OCI-LY1 (cell line): ENCODE measurements around the gene FAM240A.

Experiments used
- H2AFZ ChIP-seq: fragments of 200-600 bp; sonication (generic), shearing (Covaris generic); 2 replicates; pipeline ENCODE4 v1.6.0; 2014; ENCODE audit warnings: antibody characterized with exemption, mild to moderate bottlenecking, low read length
- H3F3A ChIP-seq: fragments of 200-600 bp; sonication (generic), shearing (Covaris generic); 2 replicates; pipeline ENCODE4 v1.6.0; 2014; ENCODE audit warnings: mild to moderate bottlenecking, antibody characterized with exemption, low read length, moderate library complexity; ENCODE audit not compliant: insufficient read depth
- H3K27ac ChIP-seq: fragments of 200-600 bp; sonication (generic); 2 replicates; pipeline ENCODE4 v1.5.1; 2014; ENCODE audit warnings: low read length, mixed run types, mild to moderate bottlenecking, low read depth; ENCODE audit not compliant: poor library complexity, severe bottlenecking
- H3K27me3 ChIP-seq: fragments of 200-600 bp; sonication (generic); 2 replicates; pipeline ENCODE4 v1.6.0; 2014; ENCODE audit warnings: antibody characterized with exemption, mild to moderate bottlenecking, low read length, moderate library complexity; ENCODE audit not compliant: insufficient read depth
- H3K36me3 ChIP-seq: fragments of 200-600 bp; sonication (generic); 2 replicates; pipeline ENCODE4 v1.6.1; 2014; ENCODE audit warnings: mild to moderate bottlenecking, antibody characterized with exemption, low read length, moderate library complexity, mixed read lengths; ENCODE audit not compliant: insufficient read depth
- H3K4me1 ChIP-seq: fragments of 200-600 bp; sonication (generic); 2 replicates; pipeline ENCODE4 v1.5.1; 2014; ENCODE audit warnings: mild to moderate bottlenecking, low read length, moderate library complexity; ENCODE audit not compliant: insufficient read depth, severe bottlenecking
- H3K4me2 ChIP-seq: fragments of 200-600 bp; sonication (generic), shearing (Covaris generic); 2 replicates; pipeline ENCODE4 v1.6.1; 2014; ENCODE audit warnings: low read length
- H3K4me3 ChIP-seq: fragments of 200-600 bp; sonication (generic); 2 replicates; pipeline ENCODE4 v1.5.1; 2014; ENCODE audit warnings: low read length, low read depth, mild to moderate bottlenecking, mixed read lengths; ENCODE audit not compliant: poor library complexity, severe bottlenecking
- H3K79me2 ChIP-seq: fragments of 200-600 bp; shearing (Covaris generic); 2 replicates; pipeline ENCODE4 v1.6.1; 2016; ENCODE audit warnings: mixed run types, low read length, mixed read lengths; ENCODE audit not compliant: insufficient read depth
- H3K9ac ChIP-seq: fragments of 200-600 bp; sonication (generic), shearing (Covaris generic); 2 replicates; pipeline ENCODE4 v1.6.1; 2014; ENCODE audit warnings: mild to moderate bottlenecking, low read length, mixed read lengths
- H3K9me2 ChIP-seq: fragments of 200-600 bp; sonication (generic), shearing (Covaris generic); 2 replicates; pipeline ENCODE4 v1.6.1; 2014; ENCODE audit warnings: low read depth, mild to moderate bottlenecking, low read length, mixed read lengths
- H3K9me3 ChIP-seq: fragments of 200-600 bp; shearing (Covaris generic); 2 replicates; pipeline ENCODE4 v1.6.1; 2014; ENCODE audit warnings: low read length, mixed read lengths
- H4K20me1 ChIP-seq: fragments of 200-600 bp; sonication (generic), shearing (Covaris generic); 2 replicates; pipeline ENCODE4 v1.6.0; 2016; ENCODE audit warnings: mild to moderate bottlenecking, low read length; ENCODE audit not compliant: insufficient read depth
- EZH2 ChIP-seq: fragments of 200-600 bp; sonication (generic), shearing (Covaris generic); IDR thresholded peaks from 2 replicates; pipeline ENCODE4 v1.8.0; 2017; ENCODE audit warnings: borderline replicate concordance, mixed run types, mild to moderate bottlenecking, antibody characterized with exemption, low read length, moderate library complexity, mixed read lengths
- TF ChIP-seq, protein P1 (sequence below): fragments of 200-600 bp; sonication (generic), shearing (Covaris generic); IDR thresholded peaks from 2 replicates; pipeline ENCODE4 v1.5.1; 2017; ENCODE audit warnings: mild to moderate bottlenecking, antibody characterized with exemption, low read length, moderate library complexity, mixed read lengths

Gene FAM240A

DNA sequence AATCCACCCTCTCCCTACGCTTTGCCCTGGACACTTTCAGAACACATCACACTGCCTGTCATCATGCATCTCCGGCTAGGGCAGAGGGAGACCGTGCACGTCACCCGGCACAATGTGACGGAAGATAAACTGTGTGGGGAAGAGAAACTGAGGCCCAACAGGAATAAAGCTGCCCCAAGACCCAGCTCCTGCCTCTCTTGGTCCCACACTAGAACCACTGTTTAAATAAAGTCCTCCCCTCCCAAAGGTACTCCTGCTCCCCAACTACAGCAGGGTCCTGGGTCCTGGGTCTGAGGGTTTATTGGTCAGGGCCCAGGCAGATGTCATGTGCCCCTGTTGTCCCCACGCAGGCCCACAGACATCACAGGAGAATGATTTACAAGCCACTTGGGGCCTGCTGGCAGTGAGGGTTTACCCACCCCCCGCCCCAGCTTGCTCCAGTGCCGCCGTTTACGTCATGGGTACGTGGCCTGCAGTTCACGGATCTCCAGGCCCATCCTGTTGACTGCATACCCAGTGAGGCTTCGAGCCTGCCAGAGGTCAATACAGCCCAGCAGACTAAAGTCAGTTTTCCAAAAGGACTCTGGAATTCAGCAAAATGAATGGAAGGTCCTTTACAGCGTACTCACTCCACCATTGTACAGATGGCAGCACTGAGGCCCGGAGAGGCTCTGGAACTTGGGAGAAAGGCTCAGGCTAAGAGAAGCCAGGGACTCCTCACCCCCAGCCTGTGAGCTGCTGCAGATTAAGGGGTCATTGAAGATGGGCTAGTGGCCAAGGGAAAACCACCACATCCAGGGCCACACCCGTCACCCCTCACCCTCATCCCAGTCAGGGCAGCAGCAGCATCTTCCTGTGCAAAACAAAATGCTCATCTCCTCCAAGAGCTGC, 57.9 kb downstream of the FAM240A start:
- H3F3A ChIP-seq, result no peaks in the 10 kb centered on the region
- H3K79me2 ChIP-seq, result no peaks in the 10 kb centered on the region
- no peak for TF ChIP-seq EZH2
- TF ChIP-seq, protein P1, sequence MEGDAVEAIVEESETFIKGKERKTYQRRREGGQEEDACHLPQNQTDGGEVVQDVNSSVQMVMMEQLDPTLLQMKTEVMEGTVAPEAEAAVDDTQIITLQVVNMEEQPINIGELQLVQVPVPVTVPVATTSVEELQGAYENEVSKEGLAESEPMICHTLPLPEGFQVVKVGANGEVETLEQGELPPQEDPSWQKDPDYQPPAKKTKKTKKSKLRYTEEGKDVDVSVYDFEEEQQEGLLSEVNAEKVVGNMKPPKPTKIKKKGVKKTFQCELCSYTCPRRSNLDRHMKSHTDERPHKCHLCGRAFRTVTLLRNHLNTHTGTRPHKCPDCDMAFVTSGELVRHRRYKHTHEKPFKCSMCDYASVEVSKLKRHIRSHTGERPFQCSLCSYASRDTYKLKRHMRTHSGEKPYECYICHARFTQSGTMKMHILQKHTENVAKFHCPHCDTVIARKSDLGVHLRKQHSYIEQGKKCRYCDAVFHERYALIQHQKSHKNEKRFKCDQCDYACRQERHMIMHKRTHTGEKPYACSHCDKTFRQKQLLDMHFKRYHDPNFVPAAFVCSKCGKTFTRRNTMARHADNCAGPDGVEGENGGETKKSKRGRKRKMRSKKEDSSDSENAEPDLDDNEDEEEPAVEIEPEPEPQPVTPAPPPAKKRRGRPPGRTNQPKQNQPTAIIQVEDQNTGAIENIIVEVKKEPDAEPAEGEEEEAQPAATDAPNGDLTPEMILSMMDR, result no peak
- no peaks in the 10 kb centered on the region for H3K4me1 ChIP-seq
- H2AFZ ChIP-seq, result no peak overlapping the region
- no peaks in the 10 kb centered on the region for H3K27me3 ChIP-seq
- no peak overlapping the region for H3K9ac ChIP-seq
- H4K20me1 ChIP-seq, result no peaks in the 10 kb centered on the region
- no peaks in the 10 kb centered on the region for H3K9me3 ChIP-seq
- H3K4me3 ChIP-seq, result no peak overlapping the region
- no peaks in the 10 kb centered on the region for H3K9me2 ChIP-seq
- H3K36me3 ChIP-seq, result no peaks in the 10 kb centered on the region
- no peak overlapping the region for H3K27ac ChIP-seq
- no peak overlapping the region for H3K4me2 ChIP-seq

- Histone ChIP-seq H3K9me3 (no peaks in the 10 kb centered on the region), H3K36me3 (no peaks in the 10 kb centered on the region), H3K79me2 (no peaks in the 10 kb centered on the region), H3K27me3 (0 out of 2 replicates have a peak, but pooled peaks cover 2% of the 10 kb centered on the region), H3K27ac (no peak overlapping the region), H3K4me3 (no peak overlapping the region), H2AFZ (no peak overlapping the region), H3K9me2 (no peaks in the 10 kb centered on the region), H3K4me2 (no peak overlapping the region), H3K4me1 (no peaks in the 10 kb centered on the region), H4K20me1 (no peaks in the 10 kb centered on the region), H3K9ac (no peak overlapping the region), H3F3A (no peaks in the 10 kb centered on the region)
- TF ChIP-seq EZH2, result no peak
- TF ChIP-seq, protein P1, result no peak
Observed at GRCh38 chr3:46670891-46671427, 58.6 kb downstream of the FAM240A start.

- Histone ChIP-seq H3K27me3 (0 out of 2 replicates have a peak, but pooled peaks cover 5% of the 10 kb centered on the region), H2AFZ (no peak overlapping the region), H3K79me2 (no peaks in the 10 kb centered on the region), H4K20me1 (no peaks in the 10 kb centered on the region), H3K36me3 (no peaks in the 10 kb centered on the region), H3K9ac (no peak overlapping the region), H3K4me2 (no peak overlapping the region), H3K4me1 (no peaks in the 10 kb centered on the region), H3K4me3 (no peak overlapping the region), H3K27ac (no peak overlapping the region), H3K9me3 (no peaks in the 10 kb centered on the region), H3K9me2 (no peaks in the 10 kb centered on the region), H3F3A (no peaks in the 10 kb centered on the region)
- TF ChIP-seq, protein P1, result no peak
- TF ChIP-seq EZH2, result no peak
Observed at GRCh38 chr3:46671541-46672348, 59.4 kb downstream of the FAM240A start.
